A549 treated with AZD9567 at 1 μM for 4 hours (cell line): ENCODE data around the gene CDYL2. TPM values are rescaled to one million over a fixed set of nuclear protein-coding genes. Genes with fewer than 3 reads are reported as not detected.

Experiments
- total RNA-seq: library from RNA; stranded (reverse); fragments of 200-300 nt; extraction: Qiagen RNA extraction; gene quantifications from 5 replicates; pipeline ENCODE4 v1.2.3, GENCODE V29; 2022; ENCODE audit not compliant: insufficient read depth

CDYL2 gene
- total RNA-seq = 0.31 to 0.53 TPM (median 0.39 TPM) in 5 replicates

DNA sequence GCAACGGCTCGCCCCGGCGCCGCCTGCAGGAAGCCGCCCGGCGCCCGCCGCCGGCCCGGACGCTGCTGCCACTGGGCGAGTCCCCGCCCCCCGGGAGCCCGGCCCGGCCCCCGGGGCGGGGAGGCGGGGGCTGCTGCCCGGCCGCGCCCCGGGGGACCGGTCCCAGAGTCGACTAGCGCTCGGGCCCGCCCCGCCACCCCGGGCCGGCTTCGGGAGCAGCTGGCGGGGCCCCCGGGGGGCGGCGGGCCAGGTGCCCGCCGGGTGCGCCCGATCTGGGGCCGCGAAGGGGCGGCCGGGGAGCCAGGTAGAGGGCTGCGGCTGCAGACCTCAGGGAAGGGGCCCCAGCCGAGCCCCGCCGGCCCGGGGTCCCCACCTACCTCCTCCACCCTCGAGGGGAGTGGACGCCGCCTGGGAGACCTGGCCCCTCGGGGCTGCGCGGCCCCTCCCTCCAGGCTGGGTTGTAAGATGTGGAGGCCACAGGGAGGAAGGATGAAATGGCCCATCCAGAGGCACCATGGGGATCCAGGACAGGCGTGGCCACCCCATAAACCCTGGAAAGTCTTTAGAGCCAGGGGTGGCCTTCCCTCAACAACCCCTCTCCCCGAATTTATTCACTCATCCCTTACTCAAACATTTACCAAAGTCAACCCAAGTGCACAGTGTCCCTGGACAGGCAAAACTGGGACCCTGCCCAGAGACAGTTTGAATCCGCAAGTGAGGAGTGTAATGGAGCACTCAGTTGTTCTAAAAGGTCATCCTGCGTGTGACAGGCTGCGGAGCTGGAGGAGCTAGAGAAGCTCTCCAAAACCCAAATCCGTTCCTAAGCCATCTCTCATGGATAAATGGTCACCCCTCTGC, at the start of gene CDYL2:
CDYL2 (minus strand) TSS at position 73 of the 858 bp plus-strand sequence. CDS start 425 bp downstream, outside the sequence.

Other genes with a start within 250 kb of the CDYL2 start
- gene CMC2, start 202.3 kb upstream of the CDYL2 start, total RNA-seq = 127 to 135 TPM (median 133 TPM) in 5 replicates
- gene CENPN, start 202.6 kb upstream of the CDYL2 start, total RNA-seq = 70.1 to 87.1 TPM (median 71.1 TPM) in 5 replicates
- gene ATMIN, start 231.2 kb upstream of the CDYL2 start, total RNA-seq = 31.1 to 35.7 TPM (median 32.0 TPM) in 5 replicates